Panc1 (cell line): Measurements from ENCODE around the gene SEMA4B. TPM values are rescaled to one million over a fixed set of nuclear protein-coding genes. Genes with fewer than 3 reads are reported as not detected.

ENCODE experiments used
- ATAC-seq: fragments of 200-7000 bp; cut with Tn5 transposase; 2 replicates; pipeline ENCODE4 v1.9.1; 2020; ENCODE audit warnings: mild to moderate bottlenecking, moderate library complexity
- BruUV-seq: library from RNA; stranded (reverse); fragments of 400-500 nt; replicated peaks from 2 replicates; lab custom pipeline; 2021; lab: Mats Ljungman, UMichigan
- CTCF ChIA-PET: fragments of 300-600 bp; sonication (Branson Sonifier 250); formaldehyde crosslinking; loops from one replicate; lab custom pipeline; 2022; ENCODE audit warnings: antibody characterized with exemption; lab: Charles Lee
- POLR2A ChIA-PET: fragments of 300-600 bp; sonication (Branson Sonifier 250); formaldehyde crosslinking; loops from one replicate; lab custom pipeline; 2022; ENCODE audit warnings: antibody characterized with exemption; lab: Charles Lee
- DNase-seq: peaks from one replicate; pipeline ENCODE4 v3.0.0-alpha.2; 2010; ENCODE audit warnings: low read depth, low spot score
- H3K27ac ChIP-seq: 2 replicates; pipeline ENCODE4 v1.5.1; 2011; ENCODE audit warnings: mild to moderate bottlenecking, low read length, inconsistent platforms
- H3K27me3 ChIP-seq: fragments of 200-500 bp; sonication (Bioruptor generic); 2 replicates; pipeline ENCODE4 v1.6.0; 2014; ENCODE audit warnings: low read length, inconsistent platforms; ENCODE audit not compliant: control insufficient read depth, insufficient read depth
- H3K36me3 ChIP-seq: fragments of 200-500 bp; sonication (Bioruptor generic); 2 replicates; pipeline ENCODE4 v1.5.1; 2014; ENCODE audit warnings: inconsistent platforms, mild to moderate bottlenecking, low read length, moderate library complexity; ENCODE audit not compliant: control insufficient read depth, insufficient read depth
- H3K4me1 ChIP-seq: 2 replicates; pipeline ENCODE4 v1.5.1; 2011; ENCODE audit warnings: inconsistent platforms, mild to moderate bottlenecking, low read length, moderate library complexity; ENCODE audit not compliant: control insufficient read depth, insufficient read depth
- H3K4me3 ChIP-seq, 2 experiments: 2 replicates each; pipeline ENCODE4 v1.5.1; 2011 to 2012; ENCODE audit warnings: low read depth in 2 of 2, low read length in 2 of 2, mild to moderate bottlenecking in 2 of 2, inconsistent platforms in 1 of 2, moderate library complexity in 1 of 2
- H3K9me3 ChIP-seq: fragments of 200-500 bp; sonication (Bioruptor generic); 2 replicates; pipeline ENCODE4 v1.5.1; 2014; ENCODE audit warnings: low read depth, mild to moderate bottlenecking, inconsistent platforms, low read length, moderate library complexity; ENCODE audit not compliant: control insufficient read depth, insufficient read depth
- POLR2AphosphoS5 ChIP-seq: IDR thresholded peaks from 2 replicates; pipeline ENCODE4 v1.6.1; 2012; ENCODE audit warnings: mild to moderate bottlenecking, low read depth, low read length, moderate library complexity
- SIN3A ChIP-seq: IDR thresholded peaks from 2 replicates; pipeline ENCODE4 v1.6.1; 2012; ENCODE audit warnings: low read depth, mild to moderate bottlenecking, low read length, moderate library complexity, borderline replicate concordance; ENCODE audit not compliant: insufficient read depth
- TCF7L2 ChIP-seq: IDR thresholded peaks from 2 replicates; pipeline ENCODE4 v1.6.1; 2011; ENCODE audit warnings: mild to moderate bottlenecking, low read depth, low read length, inconsistent platforms
- in situ Hi-C: cut with HindIII; loops from 2 replicates; pipeline ENCODE4 v1.10.0; 2016; ENCODE audit warnings: low sequenced_read_pairs, low pct_unique_long_range_greater_than_20kb
- intact Hi-C: fragments of 100-400 bp; cut with micrococcal nuclease; formaldehyde crosslinking; loops from one replicate; pipeline ENCODE4 v1.10.0; 2022; ENCODE audit not compliant: unreplicated experiment
- total RNA-seq: library from RNA; stranded (reverse); gene quantifications from one replicate; pipeline ENCODE4 v1.2.1, GENCODE V29; 2021; ENCODE audit not compliant: unreplicated experiment
- TF ChIP-seq, protein P1 (sequence below): fragments of 450-650 bp; IDR thresholded peaks from 2 replicates; pipeline ENCODE4 v1.5.1; 2017; ENCODE audit warnings: mild to moderate bottlenecking
- TF ChIP-seq, protein P2 (sequence below), 2 experiments: IDR thresholded peaks; 2 replicates each; pipeline ENCODE4 v1.6.1; 2011 to 2012; ENCODE audit warnings: low read depth in 2 of 2, control low read depth in 1 of 2, low read length in 1 of 2, mild to moderate bottlenecking in 1 of 2, moderate library complexity in 1 of 2; ENCODE audit not compliant: insufficient read depth in 1 of 2

SEMA4B gene
- total RNA-seq, 1 experiment from 2014 or later = 600 TPM

DNA sequence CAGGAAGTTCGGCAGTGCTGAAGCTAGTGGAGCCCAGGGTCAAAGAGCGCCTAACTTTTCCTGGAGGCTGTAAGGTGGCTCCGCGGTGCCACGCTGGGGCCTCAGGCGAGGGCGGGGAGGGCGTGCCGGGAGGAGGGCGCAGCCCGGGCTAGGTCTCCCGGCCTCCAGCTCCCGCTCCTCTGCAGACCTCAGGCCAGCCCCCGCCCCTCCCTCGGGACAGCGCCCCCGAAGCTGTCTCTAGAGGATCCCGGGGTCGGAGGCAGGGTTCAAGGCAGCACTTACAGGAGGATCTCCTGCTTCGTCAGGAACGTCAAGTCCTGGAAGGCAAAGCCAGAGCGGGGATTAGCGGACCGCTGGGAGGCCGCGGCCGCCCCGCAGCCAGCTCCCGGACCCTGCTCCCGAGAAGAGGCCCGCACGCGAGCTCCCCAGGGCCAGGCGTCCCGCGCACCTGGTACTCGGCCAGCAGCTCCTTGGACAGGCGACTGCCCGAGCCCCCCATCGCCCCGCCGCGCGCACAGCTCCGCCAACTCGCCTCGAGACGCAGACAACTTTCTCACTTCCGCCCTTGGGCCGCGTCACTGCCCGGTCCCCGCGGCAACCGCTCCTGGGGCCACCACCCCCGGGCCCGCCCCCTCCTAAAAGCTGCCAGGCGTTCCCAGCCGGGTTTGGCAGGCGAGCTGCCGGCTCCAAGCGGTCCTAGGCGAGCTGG lies 32.4 kb downstream of the SEMA4B start, which contains the start of gene CIB1:
Gene CIB1 (minus strand): TSS at position 555 of the 709 bp plus-strand sequence. CDS start 56 bp downstream, at position 499.
- ChIA-PET POLR2A (interaction anchor here (0.6 to 1.9 kb wide), 12 partner anchors 9 to 421 kb away, joined by 3 to 10 read pairs (median 4); partner anchors contain the start of genes NGRN and TTLL13), CTCF (interaction anchor here (0.6 to 1.3 kb wide), 7 partner anchors 11 to 296 kb away, joined by 3 to 7 read pairs (median 4); partner anchors contain the start of gene CRTC3)
- Histone ChIP-seq H3K9me3 (no peaks in the 10 kb centered on the region), H3K27ac (peak within 1 kb of the TSS; percentile 99), H3K27me3 (no peaks in the 10 kb centered on the region), H3K4me3 (peak within 1 kb of the TSS; percentile 75 to 85), H3K4me1 (peaks cover 43% of the 10 kb centered on the region), H3K36me3 (no peaks in the 10 kb centered on the region; the same call in 1 of the 2 replicates)
- ATAC-seq = peak; percentile 79
- DNase-seq = no peak
- intact Hi-C loops (no loop called here), in situ Hi-C loops (no loop called here)
- TF ChIP-seq, protein P1, sequence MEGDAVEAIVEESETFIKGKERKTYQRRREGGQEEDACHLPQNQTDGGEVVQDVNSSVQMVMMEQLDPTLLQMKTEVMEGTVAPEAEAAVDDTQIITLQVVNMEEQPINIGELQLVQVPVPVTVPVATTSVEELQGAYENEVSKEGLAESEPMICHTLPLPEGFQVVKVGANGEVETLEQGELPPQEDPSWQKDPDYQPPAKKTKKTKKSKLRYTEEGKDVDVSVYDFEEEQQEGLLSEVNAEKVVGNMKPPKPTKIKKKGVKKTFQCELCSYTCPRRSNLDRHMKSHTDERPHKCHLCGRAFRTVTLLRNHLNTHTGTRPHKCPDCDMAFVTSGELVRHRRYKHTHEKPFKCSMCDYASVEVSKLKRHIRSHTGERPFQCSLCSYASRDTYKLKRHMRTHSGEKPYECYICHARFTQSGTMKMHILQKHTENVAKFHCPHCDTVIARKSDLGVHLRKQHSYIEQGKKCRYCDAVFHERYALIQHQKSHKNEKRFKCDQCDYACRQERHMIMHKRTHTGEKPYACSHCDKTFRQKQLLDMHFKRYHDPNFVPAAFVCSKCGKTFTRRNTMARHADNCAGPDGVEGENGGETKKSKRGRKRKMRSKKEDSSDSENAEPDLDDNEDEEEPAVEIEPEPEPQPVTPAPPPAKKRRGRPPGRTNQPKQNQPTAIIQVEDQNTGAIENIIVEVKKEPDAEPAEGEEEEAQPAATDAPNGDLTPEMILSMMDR = no peak
- TF ChIP-seq, protein P2, sequence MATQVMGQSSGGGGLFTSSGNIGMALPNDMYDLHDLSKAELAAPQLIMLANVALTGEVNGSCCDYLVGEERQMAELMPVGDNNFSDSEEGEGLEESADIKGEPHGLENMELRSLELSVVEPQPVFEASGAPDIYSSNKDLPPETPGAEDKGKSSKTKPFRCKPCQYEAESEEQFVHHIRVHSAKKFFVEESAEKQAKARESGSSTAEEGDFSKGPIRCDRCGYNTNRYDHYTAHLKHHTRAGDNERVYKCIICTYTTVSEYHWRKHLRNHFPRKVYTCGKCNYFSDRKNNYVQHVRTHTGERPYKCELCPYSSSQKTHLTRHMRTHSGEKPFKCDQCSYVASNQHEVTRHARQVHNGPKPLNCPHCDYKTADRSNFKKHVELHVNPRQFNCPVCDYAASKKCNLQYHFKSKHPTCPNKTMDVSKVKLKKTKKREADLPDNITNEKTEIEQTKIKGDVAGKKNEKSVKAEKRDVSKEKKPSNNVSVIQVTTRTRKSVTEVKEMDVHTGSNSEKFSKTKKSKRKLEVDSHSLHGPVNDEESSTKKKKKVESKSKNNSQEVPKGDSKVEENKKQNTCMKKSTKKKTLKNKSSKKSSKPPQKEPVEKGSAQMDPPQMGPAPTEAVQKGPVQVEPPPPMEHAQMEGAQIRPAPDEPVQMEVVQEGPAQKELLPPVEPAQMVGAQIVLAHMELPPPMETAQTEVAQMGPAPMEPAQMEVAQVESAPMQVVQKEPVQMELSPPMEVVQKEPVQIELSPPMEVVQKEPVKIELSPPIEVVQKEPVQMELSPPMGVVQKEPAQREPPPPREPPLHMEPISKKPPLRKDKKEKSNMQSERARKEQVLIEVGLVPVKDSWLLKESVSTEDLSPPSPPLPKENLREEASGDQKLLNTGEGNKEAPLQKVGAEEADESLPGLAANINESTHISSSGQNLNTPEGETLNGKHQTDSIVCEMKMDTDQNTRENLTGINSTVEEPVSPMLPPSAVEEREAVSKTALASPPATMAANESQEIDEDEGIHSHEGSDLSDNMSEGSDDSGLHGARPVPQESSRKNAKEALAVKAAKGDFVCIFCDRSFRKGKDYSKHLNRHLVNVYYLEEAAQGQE (IDR thresholded peaks at IDR 0.05; ENCODE audit: insufficient read depth in 1 of 2, low read depth in 2 of 2, low read length in 1 of 2) = no peak
- peak; percentile 75 for TF ChIP-seq SIN3A
- no peak for TF ChIP-seq TCF7L2
- BruUV-seq = TSS peak; percentile 78

DNA sequence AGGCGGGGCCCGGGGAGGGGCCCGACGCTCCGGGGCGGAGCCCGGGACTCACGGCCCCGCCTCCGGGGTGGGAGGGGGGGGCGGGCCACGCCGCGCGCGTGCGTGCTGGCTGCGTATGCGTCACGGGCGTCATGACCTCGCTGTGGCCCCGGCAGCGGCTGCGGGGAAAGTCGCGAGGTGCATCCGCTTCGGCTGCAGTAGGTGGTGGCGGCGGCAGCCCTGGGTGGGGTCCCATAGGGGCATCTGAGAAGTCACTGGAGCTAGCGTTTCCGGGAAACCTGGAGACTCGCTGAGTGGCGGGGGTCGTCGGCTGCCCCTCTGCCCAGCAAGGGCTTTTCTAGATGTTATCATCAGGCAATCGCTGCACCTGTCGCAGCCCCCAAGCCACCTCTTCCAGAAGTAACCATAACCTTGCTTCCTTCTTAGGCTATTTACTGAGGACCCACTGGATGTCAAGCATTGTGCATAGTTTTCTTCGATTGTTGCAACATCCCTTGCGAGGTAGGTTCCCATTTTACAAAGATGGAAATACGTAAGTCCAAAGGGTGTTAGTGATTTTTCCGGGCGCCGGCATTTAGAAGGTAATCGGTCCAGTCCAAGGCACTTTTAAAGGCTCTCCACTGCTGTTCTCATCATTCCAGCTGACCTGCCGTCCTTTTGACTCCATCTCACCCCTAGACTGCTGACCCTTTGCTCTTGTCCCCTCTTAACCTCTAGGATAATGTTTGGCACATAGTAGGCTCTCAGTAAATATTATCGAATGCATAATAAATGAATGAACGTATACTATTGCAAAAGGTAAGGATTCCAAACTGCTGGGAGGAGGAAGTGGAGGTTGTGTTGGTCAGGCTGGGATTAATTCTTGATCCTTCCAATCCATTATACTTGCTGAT lies 33.2 kb downstream of the SEMA4B start, which contains the start of gene GDPGP1:
Gene GDPGP1 (plus strand): TSS at position 114 of the 893 bp plus-strand sequence. CDS start 6,700 bp downstream, outside the sequence.
- Histone ChIP-seq H3K36me3 (no peaks in the 10 kb centered on the region; the same call in 1 of the 2 replicates), H3K4me3 (peak within 1 kb of the TSS; percentile 75 to 85), H3K4me1 (peaks cover 35% of the 10 kb centered on the region), H3K27me3 (no peaks in the 10 kb centered on the region), H3K9me3 (no peaks in the 10 kb centered on the region), H3K27ac (peak within 1 kb of the TSS; percentile 99)
- intact Hi-C loops = no loop called here
- POLR2A ChIA-PET = interaction anchor here (0.6 to 1.9 kb wide), 10 partner anchors 9 to 421 kb away, joined by 3 to 9 read pairs (median 4); partner anchors contain the start of gene TTLL13
- in situ Hi-C loops = no loop called here
- DNase-seq (no peak), ATAC-seq (no peak)
- TF ChIP-seq SIN3A (no peak), POLR2AphosphoS5 (peak; percentile 31; the same call in 1 of the 2 replicates), TCF7L2 (no peak)
- TF ChIP-seq, protein P2 (IDR thresholded peaks at IDR 0.05; ENCODE audit: insufficient read depth in 1 of 2, low read depth in 2 of 2, low read length in 1 of 2) = no peak
- TF ChIP-seq, protein P1 = no peak
- CTCF ChIA-PET = interaction anchor here (0.6 kb wide), 3 partner anchors 10 to 295 kb away, joined by 4 to 7 read pairs (median 4); partner anchors contain the start of gene CRTC3
- BruUV-seq = no TSS peak
